Hindlimb muscle (tissue), 1 donor: Measurements from ENCODE around the gene MRE11. TPM values are rescaled to one million over a fixed set of nuclear protein-coding genes. Genes with fewer than 3 reads are reported as not detected.
"Not testable (repeated sequence)": the region's sequence is repeated elsewhere in the genome, so short reads cannot be mapped to it uniquely, and the experiment has no call there.

ENCODE experiments used
- DNase-seq: peaks from one replicate; pipeline ENCODE4 v3.0.0-alpha.2; 2013
- polyA plus RNA-seq: library from polyadenylated mRNA; unstranded; fragments of 120-200 nt; gene quantifications from one replicate; pipeline ENCODE4 v1.2.1, GENCODE V29; 2013; ENCODE audit not compliant: insufficient read length

MRE11 gene
- polyA plus RNA-seq, 1 donor, result 11.5 TPM

DNA sequence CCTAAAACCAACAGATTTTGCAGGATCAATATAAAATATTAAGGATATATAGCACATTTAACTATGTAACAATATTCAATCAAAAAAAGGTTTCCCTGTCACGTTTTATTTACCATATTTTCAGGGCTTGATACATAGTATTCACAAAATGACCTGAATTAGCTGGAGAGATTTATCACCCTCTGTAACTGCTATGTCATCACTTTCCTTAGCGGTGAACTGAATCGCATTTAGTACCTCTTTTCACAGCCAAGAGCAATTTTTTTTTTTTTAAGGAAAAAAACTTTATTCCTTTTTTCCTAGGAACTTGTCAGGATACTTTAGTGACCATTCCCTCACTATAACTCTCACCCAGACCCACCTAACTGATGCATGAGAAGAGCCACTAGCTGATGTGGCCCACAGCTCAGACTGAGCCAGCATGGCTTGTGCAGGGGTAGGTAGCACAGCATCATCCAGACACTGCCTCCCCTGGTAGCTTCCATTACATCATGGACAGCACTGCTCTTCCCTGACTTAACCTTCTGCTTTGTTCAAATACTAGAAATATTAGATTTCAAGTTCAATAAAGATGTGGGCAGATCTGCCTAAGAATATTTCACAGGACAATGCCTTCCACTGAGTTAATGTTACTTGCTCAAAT, 75.4 kb downstream of the MRE11 start:
- no peak for DNase-seq

DNA sequence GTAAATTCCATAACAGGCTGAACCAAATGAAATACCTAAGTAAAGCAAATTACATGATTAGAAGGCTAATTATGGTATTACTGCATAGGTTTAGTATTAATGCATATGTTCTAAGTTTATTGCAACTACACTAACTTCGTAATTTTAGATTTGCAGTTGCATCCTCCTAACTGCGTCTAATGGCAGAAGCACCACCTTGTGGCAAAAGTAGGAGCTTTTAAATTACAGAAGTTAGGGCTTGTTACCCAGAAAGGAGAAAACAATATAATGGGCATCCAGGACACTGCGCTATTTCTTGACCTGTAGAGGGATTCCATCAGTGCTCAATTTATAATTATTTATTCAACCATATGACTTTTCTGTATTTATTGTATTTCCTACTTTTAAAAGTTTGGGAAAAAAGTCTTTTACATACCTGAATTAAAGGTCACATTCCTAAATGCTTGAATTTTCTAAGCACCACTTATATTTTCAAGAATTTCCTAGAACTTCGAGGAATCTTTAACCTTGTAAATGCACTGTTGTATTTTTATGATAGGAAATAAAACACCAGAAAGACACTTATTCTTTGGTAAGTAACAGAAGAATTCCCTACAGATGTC, 76.2 kb downstream of the MRE11 start:
- no peak for DNase-seq

DNA sequence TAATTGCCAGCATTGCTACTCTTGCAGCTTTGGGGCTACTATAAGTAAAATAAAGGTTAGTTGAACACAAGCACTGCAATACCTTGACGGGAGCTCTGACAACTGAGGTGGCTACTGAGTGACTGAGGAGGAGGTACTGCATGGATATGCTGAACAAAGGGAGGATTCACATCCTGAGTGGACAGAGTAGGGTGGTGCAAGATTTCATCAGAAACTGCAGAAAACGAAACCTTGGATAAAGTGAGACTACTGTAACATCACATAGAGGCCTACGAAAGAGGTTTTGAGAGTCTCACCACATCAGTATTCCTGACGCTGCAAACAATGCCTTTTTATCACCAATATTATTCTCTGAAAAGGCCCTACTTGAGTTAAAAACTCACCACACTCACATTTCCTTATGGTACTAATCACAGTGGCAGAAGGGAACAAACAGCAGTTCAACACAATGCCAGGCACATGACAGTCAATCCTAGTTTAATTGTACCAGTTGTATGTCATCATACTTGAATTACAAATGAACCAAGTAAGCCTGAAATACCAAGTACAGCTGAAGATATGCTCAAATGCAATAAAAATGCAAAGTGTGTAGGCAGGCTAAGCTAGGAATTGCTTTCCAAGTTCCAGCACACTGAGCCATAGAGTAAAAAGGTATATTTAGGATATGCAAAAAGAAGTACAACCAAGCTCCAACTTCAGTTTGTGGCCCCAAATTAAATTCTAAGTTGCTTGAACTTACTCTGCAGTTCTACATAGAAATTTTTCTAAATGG, 88.4 kb downstream of the MRE11 start:
- no peak for DNase-seq

DNA sequence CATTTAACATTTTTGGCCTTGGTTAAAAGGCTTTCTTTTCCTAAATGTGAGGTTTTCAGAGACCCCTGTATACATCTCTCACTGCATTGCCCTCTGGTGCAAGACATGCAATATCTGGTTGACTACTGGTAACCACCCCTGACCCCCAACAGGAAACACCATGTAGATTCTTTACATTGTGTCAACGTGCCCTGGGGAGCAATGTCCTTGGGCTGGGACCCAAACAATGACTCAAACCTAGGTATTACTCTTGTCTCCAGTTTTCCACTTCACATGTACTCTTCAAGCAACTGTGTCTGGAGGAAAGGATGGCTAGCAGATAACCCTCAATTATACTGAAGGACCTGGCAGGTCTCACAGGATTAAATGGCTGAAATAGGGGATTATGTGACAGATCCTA, 91.3 kb downstream of the MRE11 start:
- no peak for DNase-seq

DNA sequence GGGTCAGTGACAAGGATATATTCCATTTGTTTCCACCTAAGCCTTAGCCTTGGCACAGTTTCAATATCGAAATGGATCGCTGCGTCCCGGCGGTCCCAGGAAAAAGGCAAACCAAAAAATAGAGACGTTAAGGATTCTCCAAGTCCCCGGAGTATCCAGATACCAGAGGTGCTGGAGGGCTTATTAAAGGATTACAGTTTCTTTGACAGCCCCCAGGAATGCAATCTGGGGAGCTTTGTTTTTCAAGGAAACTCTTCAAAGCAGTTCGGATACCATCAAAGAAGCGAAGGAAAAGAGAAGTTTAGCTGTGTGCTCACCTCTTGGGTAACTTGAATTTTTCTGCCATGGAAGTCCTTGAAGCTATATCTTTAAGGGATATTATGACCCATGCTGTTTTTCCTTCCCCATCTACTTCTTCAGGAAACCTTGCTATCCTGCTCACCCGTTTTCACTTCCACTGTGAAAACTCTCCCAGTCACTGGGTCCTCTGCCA, 91.8 kb downstream of the MRE11 start:
- no peak for DNase-seq

DNA sequence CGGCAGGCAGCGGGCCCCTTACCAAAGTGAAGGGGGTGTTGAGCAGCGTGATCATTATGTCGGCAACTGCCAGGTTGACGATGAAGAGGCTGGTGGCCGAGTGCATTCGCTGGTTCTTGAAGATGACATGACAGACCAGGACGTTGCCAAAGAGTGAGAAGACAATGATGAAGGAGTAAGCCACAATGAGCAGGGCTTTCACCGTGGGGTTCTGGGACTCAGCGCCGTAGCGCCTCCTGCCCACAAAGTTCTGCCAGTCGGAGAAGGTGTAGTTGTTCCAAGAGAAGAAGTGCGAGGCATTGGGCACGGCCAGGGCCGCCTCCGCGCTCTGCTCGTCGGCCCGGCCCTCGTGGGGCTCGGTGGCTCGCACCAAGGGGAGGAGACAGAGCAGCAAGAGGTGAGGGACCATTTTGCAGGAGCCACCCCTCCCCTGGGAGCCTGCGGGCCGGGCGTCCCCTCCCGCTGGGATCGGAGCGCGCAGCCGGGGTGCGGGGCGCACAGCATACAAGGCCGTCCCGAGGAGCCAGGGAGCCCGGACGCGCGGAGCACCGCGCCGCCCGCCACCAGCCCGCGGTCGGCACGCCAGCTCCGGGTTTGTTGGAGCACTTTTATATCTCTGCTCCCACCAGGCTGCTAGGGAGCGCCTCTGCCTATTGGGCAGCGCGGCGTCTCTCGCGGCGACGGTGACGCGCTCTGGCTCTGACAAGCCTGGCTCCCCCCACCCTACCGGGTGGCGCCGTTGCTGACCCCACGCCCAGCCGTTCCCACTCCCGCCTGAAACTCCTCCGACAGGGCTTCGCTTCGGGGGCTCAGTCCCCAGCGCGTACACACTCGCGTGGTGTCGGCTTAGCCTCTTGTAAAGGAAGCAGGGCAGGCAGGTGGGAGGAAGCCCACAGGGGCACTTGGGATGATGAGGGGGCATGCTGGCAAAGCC, 92.5 kb downstream of the MRE11 start, which contains the start of gene GPR83:
TSS of gene GPR83 (minus strand) at position 581 of the 934 bp plus-strand sequence. CDS start at position 409, 172 bp downstream.
- DNase-seq, result no peak

DNA sequence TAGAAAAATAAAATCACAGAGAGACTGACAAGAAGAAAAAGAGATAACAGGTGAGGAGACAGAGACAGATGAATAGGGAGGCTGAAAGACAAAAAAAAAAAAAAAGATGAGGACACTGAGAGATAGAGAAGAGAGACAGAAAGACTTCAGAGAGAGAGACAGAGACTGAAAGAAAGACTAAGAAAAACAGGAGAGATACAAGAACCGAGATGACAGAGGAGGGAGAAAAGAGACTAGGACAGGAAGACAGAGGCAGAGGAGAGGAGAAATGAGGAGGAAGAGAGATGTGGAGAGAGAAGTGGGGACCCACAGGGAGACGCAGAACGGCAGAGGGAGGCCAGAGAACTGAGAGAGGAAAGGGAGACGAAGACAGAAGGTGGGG, 93.2 kb downstream of the MRE11 start:
- DNase-seq, result no peak

DNA sequence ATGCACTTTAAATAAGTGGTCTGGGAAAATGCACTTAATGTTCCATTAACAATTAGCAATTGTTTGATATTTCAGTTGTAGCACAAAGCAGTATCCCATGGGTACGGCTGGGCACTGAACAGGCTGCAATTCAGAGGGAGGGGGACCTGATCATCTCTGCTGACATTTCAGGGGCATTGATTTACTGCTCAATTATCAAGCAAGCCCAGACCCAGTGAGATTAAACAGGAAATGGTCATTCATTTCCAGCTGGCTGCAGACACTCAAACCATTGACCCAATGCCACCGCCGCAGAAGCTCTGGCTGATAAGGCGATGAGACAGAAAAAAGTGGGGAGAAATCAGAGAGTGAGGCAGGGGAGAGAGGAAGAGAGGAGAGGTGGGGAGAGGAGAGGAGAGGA, 93.6 kb downstream of the MRE11 start:
- no peak for DNase-seq

DNA sequence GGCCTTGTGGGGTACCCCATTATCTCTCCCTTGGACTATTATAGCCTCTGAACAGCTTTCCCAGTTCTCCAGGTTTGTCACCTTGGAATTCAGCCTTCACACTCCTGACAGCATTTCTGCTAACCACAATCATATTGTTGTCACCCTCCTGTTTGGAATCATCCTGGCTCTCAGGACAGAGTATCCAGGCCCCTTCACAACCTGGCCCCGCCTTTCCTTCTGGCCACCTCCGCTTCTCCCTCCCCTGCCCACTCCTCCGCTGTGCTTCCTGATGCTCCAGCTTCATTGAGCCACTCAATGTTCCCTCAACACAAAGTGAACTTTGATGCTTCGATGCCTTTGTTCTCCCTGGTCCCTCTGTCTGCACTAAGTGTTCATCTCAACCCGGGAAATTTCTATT, 95.5 kb downstream of the MRE11 start:
- DNase-seq, result no peak

DNA sequence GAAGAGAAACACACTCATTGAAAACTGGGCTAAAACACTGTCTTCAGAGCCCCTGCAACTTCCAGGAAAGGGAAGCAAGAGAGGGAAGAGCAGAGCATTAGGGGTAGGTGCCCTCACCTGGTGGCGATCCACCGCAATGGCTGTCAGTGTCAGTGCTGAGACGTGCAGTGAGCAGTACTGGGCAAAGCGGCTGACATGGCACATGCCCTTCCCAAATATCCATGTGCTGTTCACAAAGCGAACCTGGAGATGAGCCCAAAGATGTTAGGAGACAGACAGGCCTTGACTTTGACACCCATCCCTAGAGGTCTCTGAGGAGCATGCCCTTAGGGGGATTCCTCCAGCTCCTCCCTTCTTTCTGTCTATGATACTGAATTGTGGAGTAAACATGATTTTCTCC, 97.4 kb downstream of the MRE11 start:
- no peak for DNase-seq

DNA sequence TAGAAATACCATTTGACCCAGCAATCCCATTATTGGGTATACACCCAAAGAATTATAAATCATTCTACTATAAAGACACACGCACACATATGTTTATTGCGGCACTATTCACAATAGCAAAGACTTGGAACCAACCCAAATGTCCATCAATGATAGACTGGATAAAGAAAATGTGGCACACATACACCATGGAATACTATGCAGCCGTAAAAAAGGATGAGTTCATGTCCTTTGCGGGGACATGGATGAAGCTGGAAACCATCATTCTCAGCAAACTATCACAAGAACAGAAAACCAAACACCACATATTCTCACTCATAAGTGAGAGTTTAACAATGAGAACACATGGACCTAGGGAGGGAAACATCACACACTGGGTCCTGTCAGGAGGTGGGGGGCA, 101.7 kb downstream of the MRE11 start:
- DNase-seq, result not testable (repeated sequence)

DNA sequence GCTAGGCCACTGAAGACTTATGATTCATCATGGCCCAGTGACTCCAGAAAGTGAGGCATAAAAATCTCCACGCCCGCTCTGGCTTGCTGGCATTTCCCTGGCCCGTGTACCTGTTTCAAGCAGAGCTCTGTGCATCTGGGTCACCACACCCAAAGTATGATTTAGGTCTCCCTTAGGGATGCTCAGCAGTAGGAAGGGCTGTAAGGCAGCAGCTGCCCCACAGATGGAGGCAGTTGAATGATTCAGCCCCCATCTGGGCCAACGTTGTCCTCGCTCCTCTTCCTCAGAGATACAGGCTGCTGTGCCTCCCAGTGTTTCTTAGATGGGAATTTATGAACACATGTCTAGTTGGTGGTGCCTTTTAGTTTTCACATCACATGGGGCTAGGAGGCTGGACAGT, 114.0 kb downstream of the MRE11 start:
- no peak for DNase-seq

DNA sequence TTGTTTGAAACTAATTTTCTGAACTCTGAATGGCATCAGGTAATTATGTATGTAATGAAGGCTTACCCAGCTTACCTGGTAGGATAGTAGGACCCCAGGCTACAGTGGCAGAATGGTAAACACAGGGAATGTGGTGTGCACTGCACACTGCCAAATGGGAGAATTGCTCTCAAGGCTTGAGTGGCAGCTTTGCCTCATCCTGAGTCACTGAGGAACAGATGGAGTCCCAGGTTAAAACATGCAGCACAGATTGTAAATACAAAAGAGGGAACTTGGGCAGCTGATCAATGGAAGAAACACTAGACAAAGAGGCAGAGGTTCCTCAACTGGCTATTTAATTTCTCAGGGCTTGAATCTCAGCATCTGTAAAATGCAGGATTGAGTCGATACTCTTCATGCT, 116.8 kb downstream of the MRE11 start:
- DNase-seq, result no peak

DNA sequence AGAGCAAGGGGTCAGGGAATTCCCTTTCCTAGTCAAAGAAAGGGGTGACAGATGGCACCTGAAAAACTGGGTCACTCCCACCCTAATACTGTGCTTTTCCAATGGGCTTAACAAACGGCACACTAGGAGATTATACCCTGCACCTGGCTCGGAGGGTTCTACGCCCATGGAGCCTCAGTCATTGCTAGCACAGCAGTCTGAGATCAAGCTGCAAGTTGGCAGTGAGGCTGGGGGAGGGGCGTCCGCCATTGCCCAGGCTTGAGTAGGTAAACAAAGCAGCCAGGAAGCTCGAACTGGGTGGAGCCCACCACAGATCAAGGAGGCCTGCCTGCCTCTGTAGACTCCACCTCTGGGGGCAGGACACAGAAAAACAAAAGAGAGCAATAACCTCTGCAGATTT, 123.1 kb downstream of the MRE11 start:
- not testable (repeated sequence) for DNase-seq

Other genes with a start within 250 kb of the MRE11 start
- gene IZUMO1R, start 189.3 kb downstream of the MRE11 start, polyA plus RNA-seq, result not detected
- gene GPR83, start 92.4 kb downstream of the MRE11 start, polyA plus RNA-seq, result 0.18 TPM
- 10.1 TPM for gene ANKRD49, start 140 bp upstream of the MRE11 start, polyA plus RNA-seq
- gene C11orf97, start 18.6 kb upstream of the MRE11 start, polyA plus RNA-seq, result not detected
- gene FUT4, start 50.1 kb upstream of the MRE11 start, polyA plus RNA-seq, result 5.8 TPM
- 5.6 TPM for gene PIWIL4, start 73.5 kb upstream of the MRE11 start, polyA plus RNA-seq